SK-N-MC (cell line): ENCODE results near the gene RGS6.

Source experiments
- EZH2 ChIP-seq: fragments of 200-600 bp; sonication (generic); IDR thresholded peaks from one replicate; pipeline ENCODE4 v1.6.1; 2017; ENCODE audit warnings: antibody characterized with exemption
- POLR2AphosphoS5 ChIP-seq: IDR thresholded peaks from 2 replicates; pipeline ENCODE4 v1.6.1; 2012; ENCODE audit warnings: mild to moderate bottlenecking, low read depth, low read length, borderline replicate concordance

DNA sequence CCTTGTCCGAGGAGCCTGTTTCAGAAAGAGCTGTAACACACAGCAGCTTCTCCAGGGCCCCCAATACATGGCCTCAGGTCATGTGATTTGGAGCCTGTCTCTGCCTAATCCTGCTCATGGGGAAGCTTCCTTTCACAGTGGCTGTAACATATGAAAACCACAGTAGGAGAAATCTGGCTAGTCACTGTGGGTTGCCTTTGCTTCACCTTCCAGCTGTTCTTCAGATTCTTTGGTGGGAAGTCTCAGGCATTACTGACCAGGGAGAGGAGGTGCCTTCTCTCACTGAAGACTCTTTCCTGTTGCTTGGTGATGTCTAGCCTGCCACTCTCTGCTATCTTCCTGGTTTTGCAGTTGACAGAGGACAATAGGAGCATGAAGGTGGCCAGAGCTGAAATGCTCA, 611.1 kb downstream of the RGS6 start:
- TF ChIP-seq POLR2AphosphoS5 (no peak), EZH2 (no peak)
